Loucy (cell line): Measurements from ENCODE around the gene LUZP1.

ENCODE experiments used
- H2AFZ ChIP-seq: fragments of 200-600 bp; sonication (generic); 2 replicates; pipeline ENCODE4 v1.6.0; 2016; ENCODE audit warnings: antibody characterized with exemption, mild to moderate bottlenecking, low read length, moderate library complexity
- H3F3A ChIP-seq: fragments of 200-600 bp; 2 replicates; pipeline ENCODE4 v1.6.0; 2016; ENCODE audit warnings: antibody characterized with exemption, low read depth, mild to moderate bottlenecking
- H3K27me3 ChIP-seq: fragments of 200-600 bp; sonication (generic); 2 replicates; pipeline ENCODE4 v1.6.1; 2014; ENCODE audit warnings: low read length, mild to moderate bottlenecking; ENCODE audit not compliant: insufficient read depth, poor library complexity, severe bottlenecking
- H3K36me3 ChIP-seq: fragments of 200-600 bp; sonication (generic); 2 replicates; pipeline ENCODE4 v1.6.1; 2016; ENCODE audit warnings: low read length; ENCODE audit not compliant: insufficient read depth
- H3K4me1 ChIP-seq: fragments of 200-600 bp; sonication (generic); 2 replicates; pipeline ENCODE4 v1.5.1; 2014; ENCODE audit warnings: low read length, mild to moderate bottlenecking; ENCODE audit not compliant: insufficient read depth, poor library complexity, severe bottlenecking
- H3K4me2 ChIP-seq: fragments of 200-600 bp; sonication (generic); 2 replicates; pipeline ENCODE4 v1.6.0; 2014; ENCODE audit warnings: antibody characterized with exemption, low read length, low read depth, mild to moderate bottlenecking; ENCODE audit not compliant: poor library complexity, severe bottlenecking
- H3K4me3 ChIP-seq: fragments of 200-600 bp; sonication (generic); 2 replicates; pipeline ENCODE4 v1.5.1; 2014; ENCODE audit warnings: low read length, mild to moderate bottlenecking, mixed read lengths; ENCODE audit not compliant: poor library complexity, severe bottlenecking
- H3K79me2 ChIP-seq: fragments of 200-600 bp; sonication (generic); 2 replicates; pipeline ENCODE4 v1.6.1; 2014; ENCODE audit warnings: low read length; ENCODE audit not compliant: insufficient read depth
- H3K9ac ChIP-seq: fragments of 200-600 bp; sonication (generic); 2 replicates; pipeline ENCODE4 v1.6.0; 2014; ENCODE audit warnings: mild to moderate bottlenecking, low read depth, low read length, moderate library complexity; ENCODE audit not compliant: poor library complexity, severe bottlenecking
- H3K9me2 ChIP-seq: fragments of 200-600 bp; sonication (generic); replicated peaks from 2 replicates; pipeline ENCODE4 v1.6.1; 2016; ENCODE audit warnings: low read depth, low read length, mixed read lengths
- H3K9me3 ChIP-seq: fragments of 200-600 bp; sonication (generic); 2 replicates; pipeline ENCODE4 v1.6.1; 2014; ENCODE audit warnings: mild to moderate bottlenecking, antibody characterized with exemption, low read length, low read depth; ENCODE audit not compliant: insufficient read depth
- H4K20me1 ChIP-seq: fragments of 200-600 bp; sonication (generic); 2 replicates; pipeline ENCODE4 v1.6.0; 2014; ENCODE audit warnings: antibody characterized with exemption, low read length, mild to moderate bottlenecking; ENCODE audit not compliant: insufficient read depth, poor library complexity, severe bottlenecking
- EZH2phosphoT487 ChIP-seq: fragments of 200-600 bp; IDR thresholded peaks from 2 replicates; pipeline ENCODE4 v1.6.1; 2018; ENCODE audit warnings: antibody characterized with exemption, mild to moderate bottlenecking, moderate library complexity, borderline replicate concordance
- TF ChIP-seq, protein P1 (sequence below): fragments of 200-600 bp; sonication (generic); conservative IDR thresholded peaks from 2 replicates; pipeline ENCODE4 v1.5.1; 2014; ENCODE audit warnings: mild to moderate bottlenecking, antibody characterized with exemption, low read length

The LUZP1 gene

DNA sequence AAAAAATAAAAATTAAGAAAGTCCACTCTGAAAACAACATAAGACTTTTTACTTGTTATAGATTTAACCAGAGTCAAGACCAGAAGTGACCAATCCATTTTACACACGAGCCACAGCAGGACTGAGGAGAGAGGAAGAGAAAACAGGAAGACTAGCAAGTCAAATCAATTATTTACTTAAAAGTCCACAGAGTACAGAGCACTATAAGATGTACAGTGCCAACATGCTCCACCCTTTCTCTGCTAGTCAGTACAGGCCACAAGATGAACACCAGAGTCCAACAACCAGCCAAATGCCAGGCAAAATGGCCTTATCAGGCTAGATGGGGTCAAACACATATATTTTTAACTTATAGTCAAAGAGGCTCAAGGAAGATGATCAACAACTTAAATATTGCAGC is 19.5 kb downstream of the LUZP1 start:
- H3K9me2 ChIP-seq: no peaks in the 10 kb centered on the region
- H3K79me2 ChIP-seq: peaks cover 94% of the 10 kb centered on the region
- peaks cover 7% of the 10 kb centered on the region for H3K4me1 ChIP-seq
- no peak overlapping the region for H2AFZ ChIP-seq
- H3K36me3 ChIP-seq: no peaks in the 10 kb centered on the region
- TF ChIP-seq, protein P1, sequence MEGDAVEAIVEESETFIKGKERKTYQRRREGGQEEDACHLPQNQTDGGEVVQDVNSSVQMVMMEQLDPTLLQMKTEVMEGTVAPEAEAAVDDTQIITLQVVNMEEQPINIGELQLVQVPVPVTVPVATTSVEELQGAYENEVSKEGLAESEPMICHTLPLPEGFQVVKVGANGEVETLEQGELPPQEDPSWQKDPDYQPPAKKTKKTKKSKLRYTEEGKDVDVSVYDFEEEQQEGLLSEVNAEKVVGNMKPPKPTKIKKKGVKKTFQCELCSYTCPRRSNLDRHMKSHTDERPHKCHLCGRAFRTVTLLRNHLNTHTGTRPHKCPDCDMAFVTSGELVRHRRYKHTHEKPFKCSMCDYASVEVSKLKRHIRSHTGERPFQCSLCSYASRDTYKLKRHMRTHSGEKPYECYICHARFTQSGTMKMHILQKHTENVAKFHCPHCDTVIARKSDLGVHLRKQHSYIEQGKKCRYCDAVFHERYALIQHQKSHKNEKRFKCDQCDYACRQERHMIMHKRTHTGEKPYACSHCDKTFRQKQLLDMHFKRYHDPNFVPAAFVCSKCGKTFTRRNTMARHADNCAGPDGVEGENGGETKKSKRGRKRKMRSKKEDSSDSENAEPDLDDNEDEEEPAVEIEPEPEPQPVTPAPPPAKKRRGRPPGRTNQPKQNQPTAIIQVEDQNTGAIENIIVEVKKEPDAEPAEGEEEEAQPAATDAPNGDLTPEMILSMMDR: no peak
- no peak for TF ChIP-seq EZH2phosphoT487
- H3K9me3 ChIP-seq: no peaks in the 10 kb centered on the region
- H3K27me3 ChIP-seq: no peaks in the 10 kb centered on the region
- peaks cover 34% of the 10 kb centered on the region for H4K20me1 ChIP-seq
- no peaks in the 10 kb centered on the region for H3F3A ChIP-seq
- H3K4me2 ChIP-seq: no peak overlapping the region
- no peak overlapping the region for H3K9ac ChIP-seq
- H3K4me3 ChIP-seq: no peak overlapping the region

DNA sequence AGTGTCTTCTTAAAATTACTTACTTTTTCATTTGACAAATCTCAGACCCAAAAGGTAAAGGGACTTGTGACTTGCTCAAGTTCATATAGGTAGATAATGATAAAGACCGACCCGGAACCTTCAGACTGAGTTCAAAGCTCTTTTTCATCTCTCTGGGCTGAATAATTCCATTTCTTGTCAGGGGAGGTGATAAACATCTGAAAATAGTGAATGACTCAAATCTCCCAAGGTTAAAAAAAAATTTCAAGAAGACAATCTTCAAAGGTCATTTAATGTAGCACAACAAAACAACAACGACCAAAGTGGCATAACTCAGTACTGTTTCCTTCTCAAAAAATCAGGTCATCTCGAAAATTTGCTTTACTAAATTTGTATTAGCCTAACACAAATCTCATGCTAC is 20.6 kb downstream of the LUZP1 start:
- Histone ChIP-seq H3K4me1 (peaks cover 7% of the 10 kb centered on the region), H3K9ac (no peak overlapping the region), H3K9me3 (no peaks in the 10 kb centered on the region), H3K4me2 (no peak overlapping the region), H3K79me2 (peaks cover 92% of the 10 kb centered on the region), H3K36me3 (no peaks in the 10 kb centered on the region), H3K4me3 (no peak overlapping the region), H2AFZ (no peak overlapping the region), H3K9me2 (no peaks in the 10 kb centered on the region), H3K27me3 (no peaks in the 10 kb centered on the region), H4K20me1 (peaks cover 24% of the 10 kb centered on the region), H3F3A (no peaks in the 10 kb centered on the region)
- TF ChIP-seq, protein P1: no peak
- no peak for TF ChIP-seq EZH2phosphoT487

DNA sequence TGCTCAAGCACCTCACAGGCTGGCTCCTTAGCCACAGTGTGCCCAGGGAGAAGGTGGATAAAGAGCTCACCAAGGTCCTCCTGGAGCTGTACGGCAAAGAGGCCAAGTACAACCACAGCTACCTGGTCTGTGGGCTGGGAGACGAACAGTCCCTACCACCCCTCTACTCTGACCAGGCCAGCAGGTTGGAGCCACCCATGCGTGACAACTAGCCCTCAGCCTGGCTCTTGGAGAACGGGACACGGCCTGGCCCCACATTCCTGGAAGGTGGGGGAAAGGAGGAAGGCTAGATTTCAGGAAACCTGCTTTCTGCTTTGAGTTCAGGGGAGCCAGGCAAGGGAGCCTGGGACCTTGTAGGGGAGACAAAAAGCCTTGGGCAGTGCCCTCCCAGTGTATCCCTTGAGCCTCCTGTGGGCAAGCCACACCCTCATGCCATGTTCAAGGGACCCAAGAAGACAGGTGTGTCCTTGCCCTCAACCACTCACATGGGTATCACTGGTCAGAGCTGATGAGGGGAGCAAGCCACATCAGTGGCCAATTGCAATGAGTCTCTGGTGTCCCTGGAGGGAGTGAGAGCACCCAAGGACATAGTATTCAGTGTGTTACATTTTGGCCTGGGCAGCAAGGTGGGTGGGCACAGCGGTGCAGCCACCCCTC is 27.6 kb downstream of the LUZP1 start:
- Histone ChIP-seq H4K20me1 (peaks cover 16% of the 10 kb centered on the region), H3K9me3 (no peaks in the 10 kb centered on the region), H3K36me3 (no peaks in the 10 kb centered on the region), H3F3A (no peaks in the 10 kb centered on the region), H3K79me2 (peaks cover 88% of the 10 kb centered on the region), H3K4me3 (no peak overlapping the region), H3K27me3 (no peaks in the 10 kb centered on the region), H3K9me2 (no peaks in the 10 kb centered on the region), H3K9ac (no peak overlapping the region), H3K4me2 (no peak overlapping the region), H2AFZ (no peak overlapping the region), H3K4me1 (no peaks in the 10 kb centered on the region)
- no peak for TF ChIP-seq EZH2phosphoT487
- TF ChIP-seq, protein P1: no peak
